ENCODE data around the gene SP3.

Gene SP3

DNA sequence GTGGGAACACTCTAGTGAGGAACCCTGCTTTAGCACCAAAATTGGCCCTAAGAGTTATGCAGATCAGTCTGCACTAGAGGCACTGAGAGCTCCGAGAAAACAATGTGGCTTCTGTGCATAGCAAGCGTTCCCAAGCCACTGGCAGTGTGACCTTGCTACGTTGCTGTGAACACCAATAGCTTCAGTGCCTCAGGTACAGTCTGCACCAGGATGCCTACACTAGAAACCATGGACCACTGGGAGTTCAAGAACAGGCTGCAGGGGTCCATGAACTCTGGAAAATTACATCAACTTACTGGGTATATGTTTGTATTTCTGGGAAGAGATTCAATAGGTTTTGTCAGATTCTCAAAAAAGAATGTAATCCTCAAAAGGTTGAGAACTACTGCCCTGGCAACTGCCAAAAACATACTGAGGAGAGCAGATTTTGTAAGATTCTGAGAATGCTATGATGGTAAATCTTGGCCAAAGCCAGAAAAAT lies 18.3 kb upstream of the SP3 start:
- in situ Hi-C loops (cut with HindIII; ENCODE audit: low sequenced_read_pairs): no loop called here
- H3K4me3 ChIP-seq (ENCODE audit: low read depth, low read length): no peak overlapping the region
- peak; percentile 55 for DNase-seq (ENCODE audit: low read depth)
- TF ChIP-seq, protein P1, sequence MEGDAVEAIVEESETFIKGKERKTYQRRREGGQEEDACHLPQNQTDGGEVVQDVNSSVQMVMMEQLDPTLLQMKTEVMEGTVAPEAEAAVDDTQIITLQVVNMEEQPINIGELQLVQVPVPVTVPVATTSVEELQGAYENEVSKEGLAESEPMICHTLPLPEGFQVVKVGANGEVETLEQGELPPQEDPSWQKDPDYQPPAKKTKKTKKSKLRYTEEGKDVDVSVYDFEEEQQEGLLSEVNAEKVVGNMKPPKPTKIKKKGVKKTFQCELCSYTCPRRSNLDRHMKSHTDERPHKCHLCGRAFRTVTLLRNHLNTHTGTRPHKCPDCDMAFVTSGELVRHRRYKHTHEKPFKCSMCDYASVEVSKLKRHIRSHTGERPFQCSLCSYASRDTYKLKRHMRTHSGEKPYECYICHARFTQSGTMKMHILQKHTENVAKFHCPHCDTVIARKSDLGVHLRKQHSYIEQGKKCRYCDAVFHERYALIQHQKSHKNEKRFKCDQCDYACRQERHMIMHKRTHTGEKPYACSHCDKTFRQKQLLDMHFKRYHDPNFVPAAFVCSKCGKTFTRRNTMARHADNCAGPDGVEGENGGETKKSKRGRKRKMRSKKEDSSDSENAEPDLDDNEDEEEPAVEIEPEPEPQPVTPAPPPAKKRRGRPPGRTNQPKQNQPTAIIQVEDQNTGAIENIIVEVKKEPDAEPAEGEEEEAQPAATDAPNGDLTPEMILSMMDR (IDR thresholded peaks at IDR 0.05; ENCODE audit: low read depth, low read length, missing control alignments): no peak

DNA sequence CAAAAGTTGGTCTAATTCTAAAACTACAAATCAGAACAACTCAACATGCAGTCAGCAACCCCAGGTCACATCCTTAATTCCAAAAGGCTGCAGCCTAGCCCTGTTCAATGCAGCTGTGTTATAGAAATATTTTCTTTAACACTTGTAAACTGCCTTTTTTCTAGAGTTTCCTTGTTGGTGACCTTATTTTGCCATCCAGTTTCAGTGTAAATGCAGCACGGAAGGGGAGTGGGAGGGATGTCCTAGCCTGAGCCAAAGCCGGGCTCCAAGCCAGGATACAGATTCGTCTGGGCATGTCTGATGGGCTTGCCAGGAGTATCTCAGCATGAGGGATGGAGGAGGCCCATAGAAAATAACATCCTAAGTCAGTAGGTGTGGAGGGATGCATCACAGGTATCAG lies 17.7 kb upstream of the SP3 start:
- H3K4me3 ChIP-seq (ENCODE audit: low read depth, low read length): no peak overlapping the region
- peak; percentile 57 for DNase-seq (ENCODE audit: low read depth)
- in situ Hi-C loops (cut with HindIII; ENCODE audit: low sequenced_read_pairs): no loop called here
- TF ChIP-seq, protein P1 (IDR thresholded peaks at IDR 0.05; ENCODE audit: low read depth, low read length, missing control alignments): no peak

DNA sequence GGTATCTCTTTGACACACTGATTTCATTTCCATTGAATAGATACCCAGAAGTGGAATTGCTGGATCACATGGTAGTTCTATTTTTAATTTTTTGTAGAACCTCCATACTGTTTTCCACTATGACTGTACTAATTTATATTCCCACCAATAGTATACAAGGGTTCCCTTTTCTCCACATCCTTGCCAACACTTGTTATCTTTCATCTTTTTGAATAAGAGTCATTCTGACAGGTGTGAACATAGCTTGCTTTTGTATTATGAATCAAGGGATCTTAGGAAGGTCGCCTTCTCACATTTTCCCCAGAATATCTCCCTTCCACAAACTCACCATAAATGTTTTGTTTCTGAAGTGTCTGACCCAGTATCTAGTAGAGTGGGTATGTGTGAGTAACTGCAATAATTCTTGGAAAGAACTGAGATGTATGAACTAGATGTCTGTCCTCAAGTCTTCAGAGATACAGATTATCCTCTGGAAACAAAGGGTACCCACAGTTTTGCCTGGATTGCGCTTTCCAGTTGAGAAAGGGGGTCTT lies 17.1 kb upstream of the SP3 start:
- no peak overlapping the region for H3K4me3 ChIP-seq (ENCODE audit: low read depth, low read length)
- TF ChIP-seq, protein P1 (IDR thresholded peaks at IDR 0.05; ENCODE audit: low read depth, low read length, missing control alignments): no peak
- in situ Hi-C loops (cut with HindIII; ENCODE audit: low sequenced_read_pairs): no loop called here
- DNase-seq (ENCODE audit: low read depth): no peak

DNA sequence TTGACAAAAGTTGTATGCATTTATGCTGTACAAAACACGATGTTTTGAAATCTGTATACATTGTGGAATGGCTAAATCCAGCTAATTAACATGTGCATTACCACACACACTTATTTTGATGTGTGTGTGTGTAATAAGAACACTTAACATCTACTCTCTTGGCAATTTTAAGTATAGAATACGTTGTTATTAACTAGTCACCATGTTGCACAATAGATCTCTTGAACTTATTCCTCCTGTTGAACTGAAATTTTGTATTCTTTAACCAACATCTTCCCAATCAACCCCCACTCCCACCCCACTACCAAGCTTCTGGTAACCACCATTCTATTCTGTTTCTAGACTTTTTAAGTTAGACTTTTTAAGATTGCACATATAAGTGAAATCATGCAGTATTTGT lies 16.3 kb upstream of the SP3 start:
- in situ Hi-C loops (cut with HindIII; ENCODE audit: low sequenced_read_pairs): no loop called here
- H3K4me3 ChIP-seq (ENCODE audit: low read depth, low read length): no peak overlapping the region
- no peak for DNase-seq (ENCODE audit: low read depth)
- TF ChIP-seq, protein P1 (IDR thresholded peaks at IDR 0.05; ENCODE audit: low read depth, low read length, missing control alignments): no peak

DNA sequence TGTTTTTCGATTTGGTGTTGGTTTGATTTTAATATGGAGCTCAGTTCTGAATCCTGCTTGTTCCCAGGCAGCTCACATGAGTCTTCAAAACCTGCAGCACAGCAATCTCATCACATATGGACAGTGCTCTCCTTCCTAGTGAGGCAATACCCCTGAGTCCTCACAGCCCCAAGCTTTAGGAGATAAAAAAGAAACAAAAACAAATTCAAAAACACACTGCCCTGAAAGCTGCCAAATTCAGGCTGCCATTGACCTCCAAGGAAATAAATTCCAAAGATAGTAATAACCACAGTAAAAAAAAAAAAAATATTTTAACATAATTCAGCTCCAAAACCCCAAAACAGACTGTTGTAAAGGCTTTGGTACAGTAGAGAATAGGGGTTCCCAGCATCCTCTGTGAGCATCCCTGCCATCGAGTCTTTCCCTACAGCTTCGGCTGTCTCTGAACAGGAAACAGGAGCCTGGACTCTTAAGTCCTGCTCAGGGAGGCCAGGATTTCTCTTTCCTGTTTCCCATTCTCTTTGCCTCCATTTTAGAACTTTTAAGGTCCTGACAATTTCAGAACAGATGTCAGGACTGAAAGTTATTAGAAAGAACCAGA lies 14.7 kb upstream of the SP3 start:
- in situ Hi-C loops (cut with HindIII; ENCODE audit: low sequenced_read_pairs): no loop called here
- DNase-seq (ENCODE audit: low read depth): no peak
- TF ChIP-seq, protein P1 (IDR thresholded peaks at IDR 0.05; ENCODE audit: low read depth, low read length, missing control alignments): no peak
- H3K4me3 ChIP-seq (ENCODE audit: low read depth, low read length): no peak overlapping the region

DNA sequence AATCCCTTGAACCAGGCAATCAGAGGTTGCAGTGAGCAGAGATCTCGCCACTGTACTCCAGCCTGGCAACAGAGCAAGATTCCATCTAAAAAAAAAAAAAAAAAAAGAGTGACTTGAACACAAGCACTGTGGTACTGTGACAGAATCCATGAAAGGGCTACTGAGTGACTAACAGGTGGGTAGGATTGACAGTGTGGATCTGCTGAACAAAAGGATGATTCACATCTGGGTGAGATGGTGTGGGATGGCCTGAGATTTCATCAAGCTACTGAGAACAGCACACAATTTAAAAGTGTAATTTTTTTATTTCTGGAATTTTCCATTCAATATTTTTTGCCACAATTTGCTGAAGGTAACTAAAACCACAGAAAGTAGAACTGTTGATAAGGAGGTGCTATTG lies 13.3 kb upstream of the SP3 start:
- TF ChIP-seq, protein P1 (IDR thresholded peaks at IDR 0.05; ENCODE audit: low read depth, low read length, missing control alignments): no peak
- no peak for DNase-seq (ENCODE audit: low read depth)
- in situ Hi-C loops (cut with HindIII; ENCODE audit: low sequenced_read_pairs): no loop called here
- no peak overlapping the region for H3K4me3 ChIP-seq (ENCODE audit: low read depth, low read length)
